ENCODE results near the gene SRGAP2B. TPM values are rescaled to one million over a fixed set of nuclear protein-coding genes. Genes with fewer than 3 reads are reported as not detected.

Gene SRGAP2B
- 9.5 and 21.5 TPM in 2 replicates for total RNA-seq

GRCh38 chr1:145095284-145096057, at the start of gene SRGAP2B, which contains the start of gene FAM72D:
Gene SRGAP2B (minus strand): TSS chr1:145095328. CDS start chr1:145092901, 2,427 bp downstream.
Gene FAM72D (plus strand): TSS chr1:145095974. CDS start chr1:145096848, 874 bp downstream.

Other genes with a start within 250 kb of the SRGAP2B start
- gene FAM72D, start 646 bp upstream of the SRGAP2B start, total RNA-seq: 0.13 and 2.4 TPM in 2 replicates
- gene PPIAL4D, start 146.8 kb upstream of the SRGAP2B start, total RNA-seq: not detected in 2 replicates